Measurements from ENCODE around the gene ORMDL3. TPM values are rescaled to one million over a fixed set of nuclear protein-coding genes. Genes with fewer than 3 reads are reported as not detected.

The ORMDL3 gene
- total RNA-seq, 1 experiment from 2014 or later: 18.0 TPM

- H3K36me3 ChIP-seq (ENCODE audit: insufficient read depth, low read length, poor library complexity, severe bottlenecking): no peaks in the 10 kb centered on the region
- no peak for DNase-seq (ENCODE audit: low spot score)
- H3K4me1 ChIP-seq (ENCODE audit: insufficient read depth, low read length, poor library complexity, severe bottlenecking): no peaks in the 10 kb centered on the region
- POLR2A ChIA-PET (ENCODE audit: low non-redundant PET): no interaction called here
- BruUV-seq (replicated peaks): no TSS peak
- intact Hi-C loops (cut with micrococcal nuclease; ENCODE audit: unreplicated experiment): no loop called here
- H3K27me3 ChIP-seq (replicated peaks; ENCODE audit: insufficient read depth, low read depth, low read length, poor library complexity): no peaks in the 10 kb centered on the region
- no peak overlapping the region for H3K4me3 ChIP-seq (ENCODE audit: low read depth, low read length, poor library complexity, severe bottlenecking)
- CTCF ChIA-PET: no interaction called here
- TF ChIP-seq CTCF (conservative IDR thresholded peaks at IDR 0.05; ENCODE audit: low read depth, low read length): no peak
- TF ChIP-seq EZH2 (IDR thresholded peaks at IDR 0.05; ENCODE audit: borderline replicate concordance, low read depth, low read length, poor library complexity, severe bottlenecking): no peak
- H3K9me3 ChIP-seq (ENCODE audit: low read depth, low read length, poor library complexity, severe bottlenecking): no peaks in the 10 kb centered on the region
- H3K27ac ChIP-seq (ENCODE audit: low read depth, low read length, poor library complexity, severe bottlenecking): no peak overlapping the region
These were observed 29.3 kb downstream of the ORMDL3 start for GRCh38 chr17:39898088-39898487.

- no peaks in the 10 kb centered on the region for H3K36me3 ChIP-seq (ENCODE audit: insufficient read depth, low read length, poor library complexity, severe bottlenecking)
- intact Hi-C loops (cut with micrococcal nuclease; ENCODE audit: unreplicated experiment): no loop called here
- TF ChIP-seq CTCF (conservative IDR thresholded peaks at IDR 0.05; ENCODE audit: low read depth, low read length): no peak
- TF ChIP-seq EZH2 (IDR thresholded peaks at IDR 0.05; ENCODE audit: borderline replicate concordance, low read depth, low read length, poor library complexity, severe bottlenecking): no peak
- H3K27me3 ChIP-seq (replicated peaks; ENCODE audit: insufficient read depth, low read depth, low read length, poor library complexity): no peaks in the 10 kb centered on the region
- H3K9me3 ChIP-seq (ENCODE audit: low read depth, low read length, poor library complexity, severe bottlenecking): no peaks in the 10 kb centered on the region
- BruUV-seq (replicated peaks): no TSS peak
- POLR2A ChIA-PET (ENCODE audit: low non-redundant PET): no interaction called here
- CTCF ChIA-PET: no interaction called here
- no peak overlapping the region for H3K4me3 ChIP-seq (ENCODE audit: low read depth, low read length, poor library complexity, severe bottlenecking)
- no peak overlapping the region for H3K27ac ChIP-seq (ENCODE audit: low read depth, low read length, poor library complexity, severe bottlenecking)
- DNase-seq (ENCODE audit: low spot score): no peak
- no peaks in the 10 kb centered on the region for H3K4me1 ChIP-seq (ENCODE audit: insufficient read depth, low read length, poor library complexity, severe bottlenecking)
These were observed 32.6 kb downstream of the ORMDL3 start for GRCh38 chr17:39894681-39895376.

- TF ChIP-seq CTCF (conservative IDR thresholded peaks at IDR 0.05; ENCODE audit: low read depth, low read length) (no peak), EZH2 (IDR thresholded peaks at IDR 0.05; ENCODE audit: borderline replicate concordance, low read depth, low read length, poor library complexity, severe bottlenecking) (no peak)
- no peak for DNase-seq (ENCODE audit: low spot score)
- intact Hi-C loops (cut with micrococcal nuclease; ENCODE audit: unreplicated experiment): no loop called here
- ChIA-PET POLR2A (ENCODE audit: low non-redundant PET) (no interaction called here), CTCF (no interaction called here)
- no TSS peak for BruUV-seq (replicated peaks)
- Histone ChIP-seq H3K4me1 (ENCODE audit: insufficient read depth, low read length, poor library complexity, severe bottlenecking) (no peaks in the 10 kb centered on the region), H3K4me3 (ENCODE audit: low read depth, low read length, poor library complexity, severe bottlenecking) (no peak overlapping the region), H3K9me3 (ENCODE audit: low read depth, low read length, poor library complexity, severe bottlenecking) (no peaks in the 10 kb centered on the region), H3K27ac (ENCODE audit: low read depth, low read length, poor library complexity, severe bottlenecking) (no peak overlapping the region), H3K27me3 (replicated peaks; ENCODE audit: insufficient read depth, low read depth, low read length, poor library complexity) (no peaks in the 10 kb centered on the region), H3K36me3 (ENCODE audit: insufficient read depth, low read length, poor library complexity, severe bottlenecking) (no peaks in the 10 kb centered on the region)
These were observed 38.2 kb downstream of the ORMDL3 start for GRCh38 chr17:39889200-39889599.

All from A673 (cell line).